NB4 (cell line): ENCODE results near the gene IMMP1L.

ENCODE experiments used
- POLR2A ChIP-seq: IDR thresholded peaks from 2 replicates; pipeline ENCODE4 v1.6.1; 2011; ENCODE audit warnings: mild to moderate bottlenecking; ENCODE audit not compliant: insufficient read length; ENCODE audit errors: extremely low read depth
- TF ChIP-seq, protein P1 (sequence below): IDR thresholded peaks from one replicate; pipeline ENCODE4 v1.5.1; 2012; ENCODE audit warnings: low read depth, low read length
- TF ChIP-seq, protein P2 (sequence below): IDR thresholded peaks from 2 replicates; pipeline ENCODE4 v1.6.1; 2011; ENCODE audit warnings: low read depth, low read length

DNA sequence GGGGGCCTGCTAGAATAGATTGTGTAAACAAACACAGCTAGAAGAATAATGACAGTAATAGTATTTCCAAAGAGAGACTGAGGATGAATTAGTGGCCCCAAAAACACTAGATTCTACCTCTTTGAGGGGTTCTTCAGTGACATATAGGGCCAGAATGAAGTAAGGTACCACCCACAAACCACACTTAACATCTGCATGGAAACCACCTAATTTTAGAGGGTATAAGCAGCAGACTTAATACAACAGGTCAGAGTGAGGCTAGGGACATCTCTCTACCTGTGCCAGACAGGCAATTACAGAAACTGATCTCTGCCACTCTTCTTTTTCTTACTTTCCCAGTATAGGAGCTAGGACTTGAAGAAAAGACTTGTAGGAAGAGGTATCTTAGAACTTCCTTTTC lies 20.3 kb upstream of the IMMP1L start:
- TF ChIP-seq, protein P1, sequence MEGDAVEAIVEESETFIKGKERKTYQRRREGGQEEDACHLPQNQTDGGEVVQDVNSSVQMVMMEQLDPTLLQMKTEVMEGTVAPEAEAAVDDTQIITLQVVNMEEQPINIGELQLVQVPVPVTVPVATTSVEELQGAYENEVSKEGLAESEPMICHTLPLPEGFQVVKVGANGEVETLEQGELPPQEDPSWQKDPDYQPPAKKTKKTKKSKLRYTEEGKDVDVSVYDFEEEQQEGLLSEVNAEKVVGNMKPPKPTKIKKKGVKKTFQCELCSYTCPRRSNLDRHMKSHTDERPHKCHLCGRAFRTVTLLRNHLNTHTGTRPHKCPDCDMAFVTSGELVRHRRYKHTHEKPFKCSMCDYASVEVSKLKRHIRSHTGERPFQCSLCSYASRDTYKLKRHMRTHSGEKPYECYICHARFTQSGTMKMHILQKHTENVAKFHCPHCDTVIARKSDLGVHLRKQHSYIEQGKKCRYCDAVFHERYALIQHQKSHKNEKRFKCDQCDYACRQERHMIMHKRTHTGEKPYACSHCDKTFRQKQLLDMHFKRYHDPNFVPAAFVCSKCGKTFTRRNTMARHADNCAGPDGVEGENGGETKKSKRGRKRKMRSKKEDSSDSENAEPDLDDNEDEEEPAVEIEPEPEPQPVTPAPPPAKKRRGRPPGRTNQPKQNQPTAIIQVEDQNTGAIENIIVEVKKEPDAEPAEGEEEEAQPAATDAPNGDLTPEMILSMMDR = no peak
- TF ChIP-seq POLR2A = no peak
- TF ChIP-seq, protein P2, sequence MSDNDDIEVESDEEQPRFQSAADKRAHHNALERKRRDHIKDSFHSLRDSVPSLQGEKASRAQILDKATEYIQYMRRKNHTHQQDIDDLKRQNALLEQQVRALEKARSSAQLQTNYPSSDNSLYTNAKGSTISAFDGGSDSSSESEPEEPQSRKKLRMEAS = no peak
